Stomach (tissue), 19 donors: Measurements from ENCODE around the gene DCTN4. TPM values are rescaled to one million over a fixed set of nuclear protein-coding genes. Genes with fewer than 3 reads are reported as not detected.
A peak's percentile ranks its signal among the peaks of the same experiment; 100 is the strongest.

Experiments used
- DNase-seq, 2 donors: peaks; one replicate each; pipeline versions ENCODE4 v3.0.0 to v3.0.0-alpha.2; 2013 to 2019
- H3K27ac ChIP-seq, 5 donors: fragments of 200-600 bp in 4 of 5; sonication (generic) in 4 of 5; one replicate each; pipeline ENCODE4 v1.5.1; 2013 to 2019; ENCODE audit warnings: mild to moderate bottlenecking in 1 of 5, moderate library complexity in 1 of 5
- H3K27me3 ChIP-seq, 3 donors: fragments of 200-600 bp; sonication (generic); one replicate each; pipeline ENCODE4 v1.5.1; 2017 to 2019; ENCODE audit warnings: mixed run types in 1 of 3
- H3K36me3 ChIP-seq, 4 donors: fragments of 200-600 bp; sonication (generic); 1 replicate in 3 of 4; 2 replicates in 1 of 4; pipeline ENCODE4 v1.5.1; 2016 to 2019
- H3K4me1 ChIP-seq, 4 donors: fragments of 200-600 bp; sonication (generic); one replicate each; pipeline ENCODE4 v1.5.1; 2016 to 2019
- H3K4me3 ChIP-seq, 4 donors: fragments of 200-600 bp; sonication (generic) in 3 of 4; one replicate each; pipeline ENCODE4 v1.5.1; 2016 to 2019; ENCODE audit warnings: mild to moderate bottlenecking in 1 of 4
- H3K9me3 ChIP-seq, 4 donors: fragments of 200-600 bp; sonication (generic); one replicate each; pipeline ENCODE4 v1.5.1; 2016 to 2019
- EP300 ChIP-seq: sonication (generic); formaldehyde crosslinking; IDR thresholded peaks from one replicate; pipeline ENCODE4 v1.6.1; 2017; ENCODE audit warnings: antibody characterized with exemption
- POLR2A ChIP-seq, 4 donors: fragments of 450-650 bp; IDR thresholded peaks; one replicate each; pipeline ENCODE4 v1.6.1; 2016; ENCODE audit warnings: antibody characterized with exemption in 4 of 4, control low read depth in 2 of 4, mild to moderate bottlenecking in 1 of 4, moderate library complexity in 1 of 4
- POLR2AphosphoS5 ChIP-seq, 3 donors: sonication (generic); formaldehyde crosslinking; IDR thresholded peaks; one replicate each; pipeline ENCODE4 v1.6.1; 2016; ENCODE audit warnings: antibody characterized with exemption in 3 of 3
- WGBS, 5 donors: extraction: QIAGEN DNeasy Blood & Tissue Kit in 3 of 5; methylation state at CpG; one replicate each; pipeline versions ENCODE4 v1.1.5 to v1.1.7; 2013 to 2018; 5-methylcytosine and 5-hydroxymethylcytosine counted together
- intact Hi-C: fragments of 100-400 bp; cut with DNase I; formaldehyde crosslinking; loops from one replicate; pipeline ENCODE4 v1.15.1; 2023; ENCODE audit warnings: low total_unique reads
- long read RNA-seq, 10 donors: transcript quantifications; one replicate each; lab custom pipeline, GENCODE V29; 2026
- polyA plus RNA-seq, 3 donors: library from polyadenylated mRNA; stranded (reverse); fragments of 200-250 nt; gene quantifications; one replicate each; pipeline ENCODE4 v1.2.3, GENCODE V29; 2013
- total RNA-seq, 5 donors: library from RNA; depleted of rRNA; stranded (reverse); fragments of >200 nt; gene quantifications; one replicate each; pipeline versions ENCODE4 v1.1.0 to v1.2.3, GENCODE V29; 2014 to 2016
- TF ChIP-seq, protein P1 (sequence below), 7 experiments: fragments of 450-650 bp in 4 of 7; fragments of 200-600 bp in 3 of 7; sonication (generic) in 3 of 7; IDR thresholded peaks; one replicate each; pipeline ENCODE4 v1.5.1; 2016 to 2019; ENCODE audit warnings: antibody characterized with exemption in 7 of 7, control low read depth in 2 of 7, mild to moderate bottlenecking in 1 of 7
- donor health status: healthy with polysubstance abuse.
- donor health status: Bipolar disorder and iron deficiency.
- donor health status: healthy.

The DCTN4 gene
- total RNA-seq (100 to 1,000 TPM in 1 of 5 donors, 10 to 100 TPM in 4; 27.7 to 113 (median 54.7) TPM), polyA plus RNA-seq (10 to 100 TPM; 16.1 to 30.7 (median 18.1) TPM)
- long read RNA-seq, donor 1, full-length matches to known transcripts: 6 of 6 reads
- long read RNA-seq, donor 1, partial matches to known transcripts: 0 of 6 reads
- long read RNA-seq, donor 1, other reads (novel, unspliced or antisense): 0 of 6 reads
- long read RNA-seq, donor 2, full-length matches to known transcripts: 4 of 4 reads
- long read RNA-seq, donor 2, partial matches to known transcripts: 0 of 4 reads
- long read RNA-seq, donor 2, other reads (novel, unspliced or antisense): 0 of 4 reads
- long read RNA-seq, donor 3, full-length matches to known transcripts: 5 of 5 reads
- long read RNA-seq, donor 3, partial matches to known transcripts: 0 of 5 reads
- long read RNA-seq, donor 3, other reads (novel, unspliced or antisense): 0 of 5 reads
- long read RNA-seq, donor 4: 0 reads
- long read RNA-seq, donor 5, full-length matches to known transcripts: 6 of 6 reads
- long read RNA-seq, donor 5, partial matches to known transcripts: 0 of 6 reads
- long read RNA-seq, donor 5, other reads (novel, unspliced or antisense): 0 of 6 reads
- long read RNA-seq, donor 6, full-length matches to known transcripts: 8 of 8 reads
- long read RNA-seq, donor 6, partial matches to known transcripts: 0 of 8 reads
- long read RNA-seq, donor 6, other reads (novel, unspliced or antisense): 0 of 8 reads
- long read RNA-seq, donor 7, full-length matches to known transcripts: 6 of 6 reads
- long read RNA-seq, donor 7, partial matches to known transcripts: 0 of 6 reads
- long read RNA-seq, donor 7, other reads (novel, unspliced or antisense): 0 of 6 reads
- long read RNA-seq, donor 8, full-length matches to known transcripts: 6 of 6 reads
- long read RNA-seq, donor 8, partial matches to known transcripts: 0 of 6 reads
- long read RNA-seq, donor 8, other reads (novel, unspliced or antisense): 0 of 6 reads
- long read RNA-seq, donor 9, full-length matches to known transcripts: 4 of 9 reads
- long read RNA-seq, donor 9, partial matches to known transcripts: 5 of 9 reads
- long read RNA-seq, donor 9, other reads (novel, unspliced or antisense): 0 of 9 reads
- long read RNA-seq, donor 10, full-length matches to known transcripts: 1 of 1 reads
- long read RNA-seq, donor 10, partial matches to known transcripts: 0 of 1 reads
- long read RNA-seq, donor 10, other reads (novel, unspliced or antisense): 0 of 1 reads

DNA sequence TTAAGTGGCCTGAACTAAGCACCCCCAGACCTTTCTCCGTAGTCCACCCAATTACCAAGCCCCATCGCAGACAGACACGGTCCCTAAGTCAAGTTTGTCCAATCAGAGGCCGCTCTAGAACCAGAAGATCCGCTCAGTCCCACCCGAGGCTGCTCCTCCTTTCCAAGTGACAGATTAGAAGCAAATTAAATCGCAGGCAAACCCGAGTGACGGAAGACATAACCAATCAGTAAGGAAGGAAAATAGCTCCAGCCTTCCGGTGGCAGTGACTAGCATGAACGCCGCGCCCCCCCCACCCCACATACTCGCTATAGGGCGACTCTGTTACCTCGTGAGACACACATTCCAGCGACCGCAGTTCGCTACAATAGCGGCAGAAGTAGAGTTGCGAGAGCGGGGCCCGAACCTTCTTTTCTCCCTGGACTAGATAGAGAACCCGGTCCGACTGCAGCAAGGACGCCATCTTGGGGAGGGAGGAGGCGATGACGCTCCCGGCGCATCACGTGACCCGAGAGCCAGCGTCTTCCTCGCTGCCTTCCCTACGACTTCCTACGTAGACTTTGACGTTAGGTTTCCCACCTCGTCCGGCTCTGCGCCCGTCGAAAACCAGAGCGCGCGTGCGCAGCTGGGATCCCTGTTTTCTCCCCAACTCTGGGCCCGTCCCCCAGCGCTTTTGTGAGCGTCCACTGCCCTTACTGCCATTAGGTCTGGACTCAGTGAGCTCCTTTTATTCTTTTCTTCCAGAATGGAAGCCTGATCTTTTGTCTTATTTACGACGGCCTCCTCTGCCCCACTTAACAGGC lies at the start of gene DCTN4:
Gene DCTN4 (minus strand): TSS at position 487 of the 803 bp plus-strand sequence. CDS start 24 bp downstream, at position 463.
- intact Hi-C loops: no loop called here
- no peaks in the 10 kb centered on the region for H3K27me3 ChIP-seq
- peak within 1 kb of the TSS; percentile 90 to 99 (median 94) for H3K27ac ChIP-seq
- peaks cover 5 to 26% (median 25%) of the 10 kb centered on the region in 4 donors for H3K36me3 ChIP-seq
- H3K4me3 ChIP-seq: peak within 1 kb of the TSS; percentile 62 to 71 (median 70)
- DNase-seq: peak; percentile 96 to 99
- TF ChIP-seq EP300 (no peak), POLR2AphosphoS5 (IDR thresholded peaks at IDR 0.05) (peak; percentile 80 to 85 (median 83))
- 1 to 2% (median 1%) methylated on average over 50 to 51 of the region's 51 CpGs for WGBS, 5 donors
- H3K4me1 ChIP-seq: peaks cover 26 to 48% (median 36%) of the 10 kb centered on the region in 4 donors
- no peaks in the 10 kb centered on the region for H3K9me3 ChIP-seq

DNA sequence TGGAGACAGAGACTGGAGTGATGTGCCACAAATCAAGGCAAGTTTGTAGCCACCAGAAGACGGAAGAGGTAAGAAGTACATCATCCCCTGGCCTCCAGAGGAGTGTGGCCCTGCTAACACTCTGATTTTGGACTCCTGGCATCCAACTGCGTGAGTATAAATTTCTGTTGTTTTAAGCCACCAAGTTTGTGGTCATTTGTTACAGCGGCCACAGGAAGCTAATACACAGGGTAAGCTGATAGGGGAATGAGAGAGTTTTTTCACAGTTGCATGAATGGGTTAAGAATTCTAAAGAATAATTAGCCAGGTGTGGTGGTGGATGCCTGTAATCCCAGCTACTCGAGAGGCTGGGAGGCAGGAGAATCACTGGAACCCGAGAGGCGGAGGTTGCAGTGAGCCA lies 45.6 kb upstream of the DCTN4 start:
- Histone ChIP-seq H3K4me1 (peaks cover 0 to 15% (median 3%) of the 10 kb centered on the region in 4 donors), H3K4me3 (no peak overlapping the region), H3K27ac (no peak overlapping the region), H3K36me3 (peaks cover 0 to 5% (median 0%) of the 10 kb centered on the region in 4 donors), H3K9me3 (no peaks in the 10 kb centered on the region), H3K27me3 (no peaks in the 10 kb centered on the region)
- no peak for DNase-seq
- TF ChIP-seq, protein P1, sequence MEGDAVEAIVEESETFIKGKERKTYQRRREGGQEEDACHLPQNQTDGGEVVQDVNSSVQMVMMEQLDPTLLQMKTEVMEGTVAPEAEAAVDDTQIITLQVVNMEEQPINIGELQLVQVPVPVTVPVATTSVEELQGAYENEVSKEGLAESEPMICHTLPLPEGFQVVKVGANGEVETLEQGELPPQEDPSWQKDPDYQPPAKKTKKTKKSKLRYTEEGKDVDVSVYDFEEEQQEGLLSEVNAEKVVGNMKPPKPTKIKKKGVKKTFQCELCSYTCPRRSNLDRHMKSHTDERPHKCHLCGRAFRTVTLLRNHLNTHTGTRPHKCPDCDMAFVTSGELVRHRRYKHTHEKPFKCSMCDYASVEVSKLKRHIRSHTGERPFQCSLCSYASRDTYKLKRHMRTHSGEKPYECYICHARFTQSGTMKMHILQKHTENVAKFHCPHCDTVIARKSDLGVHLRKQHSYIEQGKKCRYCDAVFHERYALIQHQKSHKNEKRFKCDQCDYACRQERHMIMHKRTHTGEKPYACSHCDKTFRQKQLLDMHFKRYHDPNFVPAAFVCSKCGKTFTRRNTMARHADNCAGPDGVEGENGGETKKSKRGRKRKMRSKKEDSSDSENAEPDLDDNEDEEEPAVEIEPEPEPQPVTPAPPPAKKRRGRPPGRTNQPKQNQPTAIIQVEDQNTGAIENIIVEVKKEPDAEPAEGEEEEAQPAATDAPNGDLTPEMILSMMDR (IDR thresholded peaks at IDR 0.05): no peak
- TF ChIP-seq POLR2A (IDR thresholded peaks at IDR 0.05) (no peak), EP300 (no peak), POLR2AphosphoS5 (IDR thresholded peaks at IDR 0.05) (no peak)
- intact Hi-C loops: no loop called here
- 86 to 96% (median 90%) methylated on average over 6 of the region's 6 CpGs for WGBS, 5 donors

GRCh38 chr5:150801117-150801927 lies 42.5 kb upstream of the DCTN4 start:
- Histone ChIP-seq H3K4me1 (peaks cover 0 to 15% (median 3%) of the 10 kb centered on the region in 4 donors), H3K27me3 (no peaks in the 10 kb centered on the region), H3K4me3 (peak overlapping the region; percentile 24 to 40 (median 36)), H3K36me3 (peaks cover under 1 to 18% (median 15%) of the 10 kb centered on the region in 4 donors), H3K27ac (peak overlapping the region; percentile 33 to 53 (median 45)), H3K9me3 (no peaks in the 10 kb centered on the region)
- peak in 1 of 2 donors; percentile 86 for DNase-seq
- WGBS, 5 donors: 6 to 11% (median 8%) methylated on average over 13 to 15 of the region's 15 CpGs
- no peak for TF ChIP-seq EP300
- peak in 1 of 3 donors; percentile 5 for TF ChIP-seq POLR2AphosphoS5 (IDR thresholded peaks at IDR 0.05)
- TF ChIP-seq POLR2A (IDR thresholded peaks at IDR 0.05): no peak
- TF ChIP-seq, protein P1 (IDR thresholded peaks at IDR 0.05): peak in 5 of 7 experiments; percentile 9 to 67 (median 52)
- intact Hi-C loops: no loop called here
